Loucy (cell line): ENCODE data around the gene NCOA4.
"Not testable (repeated sequence)": the region's sequence is repeated elsewhere in the genome, so short reads cannot be mapped to it uniquely, and the experiment has no call there.

ENCODE experiments used
- H2AFZ ChIP-seq: fragments of 200-600 bp; sonication (generic); 2 replicates; pipeline ENCODE4 v1.6.0; 2016; ENCODE audit warnings: antibody characterized with exemption, mild to moderate bottlenecking, low read length, moderate library complexity
- H3F3A ChIP-seq: fragments of 200-600 bp; 2 replicates; pipeline ENCODE4 v1.6.0; 2016; ENCODE audit warnings: antibody characterized with exemption, low read depth, mild to moderate bottlenecking
- H3K27me3 ChIP-seq: fragments of 200-600 bp; sonication (generic); 2 replicates; pipeline ENCODE4 v1.6.1; 2014; ENCODE audit warnings: low read length, mild to moderate bottlenecking; ENCODE audit not compliant: insufficient read depth, poor library complexity, severe bottlenecking
- H3K36me3 ChIP-seq: fragments of 200-600 bp; sonication (generic); 2 replicates; pipeline ENCODE4 v1.6.1; 2016; ENCODE audit warnings: low read length; ENCODE audit not compliant: insufficient read depth
- H3K4me1 ChIP-seq: fragments of 200-600 bp; sonication (generic); 2 replicates; pipeline ENCODE4 v1.5.1; 2014; ENCODE audit warnings: low read length, mild to moderate bottlenecking; ENCODE audit not compliant: insufficient read depth, poor library complexity, severe bottlenecking
- H3K4me2 ChIP-seq: fragments of 200-600 bp; sonication (generic); 2 replicates; pipeline ENCODE4 v1.6.0; 2014; ENCODE audit warnings: antibody characterized with exemption, low read length, low read depth, mild to moderate bottlenecking; ENCODE audit not compliant: poor library complexity, severe bottlenecking
- H3K4me3 ChIP-seq: fragments of 200-600 bp; sonication (generic); 2 replicates; pipeline ENCODE4 v1.5.1; 2014; ENCODE audit warnings: low read length, mild to moderate bottlenecking, mixed read lengths; ENCODE audit not compliant: poor library complexity, severe bottlenecking
- H3K79me2 ChIP-seq: fragments of 200-600 bp; sonication (generic); 2 replicates; pipeline ENCODE4 v1.6.1; 2014; ENCODE audit warnings: low read length; ENCODE audit not compliant: insufficient read depth
- H3K9ac ChIP-seq: fragments of 200-600 bp; sonication (generic); 2 replicates; pipeline ENCODE4 v1.6.0; 2014; ENCODE audit warnings: mild to moderate bottlenecking, low read depth, low read length, moderate library complexity; ENCODE audit not compliant: poor library complexity, severe bottlenecking
- H3K9me2 ChIP-seq: fragments of 200-600 bp; sonication (generic); replicated peaks from 2 replicates; pipeline ENCODE4 v1.6.1; 2016; ENCODE audit warnings: low read depth, low read length, mixed read lengths
- H3K9me3 ChIP-seq: fragments of 200-600 bp; sonication (generic); 2 replicates; pipeline ENCODE4 v1.6.1; 2014; ENCODE audit warnings: mild to moderate bottlenecking, antibody characterized with exemption, low read length, low read depth; ENCODE audit not compliant: insufficient read depth
- H4K20me1 ChIP-seq: fragments of 200-600 bp; sonication (generic); 2 replicates; pipeline ENCODE4 v1.6.0; 2014; ENCODE audit warnings: antibody characterized with exemption, low read length, mild to moderate bottlenecking; ENCODE audit not compliant: insufficient read depth, poor library complexity, severe bottlenecking
- EZH2phosphoT487 ChIP-seq: fragments of 200-600 bp; IDR thresholded peaks from 2 replicates; pipeline ENCODE4 v1.6.1; 2018; ENCODE audit warnings: antibody characterized with exemption, mild to moderate bottlenecking, moderate library complexity, borderline replicate concordance
- TF ChIP-seq, protein P1 (sequence below): fragments of 200-600 bp; sonication (generic); conservative IDR thresholded peaks from 2 replicates; pipeline ENCODE4 v1.5.1; 2014; ENCODE audit warnings: mild to moderate bottlenecking, antibody characterized with exemption, low read length

Gene NCOA4

GRCh38 chr10:46052057-46052790, 21.8 kb upstream of the NCOA4 start:
- Histone ChIP-seq H3K36me3 (no peaks in the 10 kb centered on the region), H2AFZ (peak overlapping the region; percentile 30; the same call in 1 of the 2 replicates), H3K4me2 (no peak overlapping the region), H3K9ac (no peak overlapping the region), H3K4me1 (peaks cover 51% of the 10 kb centered on the region), H3K4me3 (no peak overlapping the region), H3F3A (no peaks in the 10 kb centered on the region), H3K9me2 (no peaks in the 10 kb centered on the region), H3K27me3 (no peaks in the 10 kb centered on the region), H3K79me2 (no peaks in the 10 kb centered on the region), H4K20me1 (no peaks in the 10 kb centered on the region), H3K9me3 (0 out of 2 replicates have a peak, but pooled peaks cover 3% of the 10 kb centered on the region)
- TF ChIP-seq, protein P1, sequence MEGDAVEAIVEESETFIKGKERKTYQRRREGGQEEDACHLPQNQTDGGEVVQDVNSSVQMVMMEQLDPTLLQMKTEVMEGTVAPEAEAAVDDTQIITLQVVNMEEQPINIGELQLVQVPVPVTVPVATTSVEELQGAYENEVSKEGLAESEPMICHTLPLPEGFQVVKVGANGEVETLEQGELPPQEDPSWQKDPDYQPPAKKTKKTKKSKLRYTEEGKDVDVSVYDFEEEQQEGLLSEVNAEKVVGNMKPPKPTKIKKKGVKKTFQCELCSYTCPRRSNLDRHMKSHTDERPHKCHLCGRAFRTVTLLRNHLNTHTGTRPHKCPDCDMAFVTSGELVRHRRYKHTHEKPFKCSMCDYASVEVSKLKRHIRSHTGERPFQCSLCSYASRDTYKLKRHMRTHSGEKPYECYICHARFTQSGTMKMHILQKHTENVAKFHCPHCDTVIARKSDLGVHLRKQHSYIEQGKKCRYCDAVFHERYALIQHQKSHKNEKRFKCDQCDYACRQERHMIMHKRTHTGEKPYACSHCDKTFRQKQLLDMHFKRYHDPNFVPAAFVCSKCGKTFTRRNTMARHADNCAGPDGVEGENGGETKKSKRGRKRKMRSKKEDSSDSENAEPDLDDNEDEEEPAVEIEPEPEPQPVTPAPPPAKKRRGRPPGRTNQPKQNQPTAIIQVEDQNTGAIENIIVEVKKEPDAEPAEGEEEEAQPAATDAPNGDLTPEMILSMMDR = no peak
- no peak for TF ChIP-seq EZH2phosphoT487

- H4K20me1 ChIP-seq = no peaks in the 10 kb centered on the region
- H3K9me2 ChIP-seq = no peaks in the 10 kb centered on the region
- no peaks in the 10 kb centered on the region for H3K36me3 ChIP-seq
- no peaks in the 10 kb centered on the region for H3K27me3 ChIP-seq
- no peak overlapping the region for H3K4me3 ChIP-seq
- H2AFZ ChIP-seq = no peak overlapping the region; the same call in 1 of the 2 replicates
- TF ChIP-seq, protein P1 = no peak
- no peak for TF ChIP-seq EZH2phosphoT487
- no peaks in the 10 kb centered on the region for H3F3A ChIP-seq
- peak overlapping the region; percentile 32 for H3K9ac ChIP-seq
- no peaks in the 10 kb centered on the region for H3K79me2 ChIP-seq
- H3K9me3 ChIP-seq = no peaks in the 10 kb centered on the region
- peaks cover 51% of the 10 kb centered on the region for H3K4me1 ChIP-seq
- no peak overlapping the region for H3K4me2 ChIP-seq
Measured at GRCh38 chr10:46050941-46051623, 20.7 kb upstream of the NCOA4 start.

DNA sequence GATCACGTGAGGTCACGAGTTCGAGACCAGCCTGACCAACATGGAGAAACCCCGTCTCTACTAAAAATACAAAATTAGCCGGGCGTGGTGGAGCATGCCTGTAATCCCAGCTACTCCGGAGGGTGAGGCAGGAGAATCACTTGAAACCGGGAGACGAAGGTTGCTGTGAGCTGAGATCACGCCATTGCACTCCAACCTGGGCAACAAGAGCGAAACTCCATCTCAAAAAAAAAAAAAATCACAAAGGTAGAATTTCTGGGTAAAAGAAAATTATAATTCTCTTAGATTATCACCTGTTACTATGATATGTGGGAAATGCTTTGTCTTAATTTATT, 19.0 kb upstream of the NCOA4 start:
- H3K4me2 ChIP-seq, H3K9me3 ChIP-seq, H3F3A ChIP-seq, H2AFZ ChIP-seq, H3K9me2 ChIP-seq, H3K27me3 ChIP-seq, H3K4me3 ChIP-seq, H3K79me2 ChIP-seq, H3K9ac ChIP-seq, H4K20me1 ChIP-seq, H3K36me3 ChIP-seq: not testable (repeated sequence)
- peaks cover 37% of the 10 kb centered on the region for H3K4me1 ChIP-seq
